Prostate gland (tissue), 2 donors: ENCODE data around the gene VSTM2B.
"Not testable (repeated sequence)": the region's sequence is repeated elsewhere in the genome, so short reads cannot be mapped to it uniquely, and the experiment has no call there.

Experiments
- POLR2A ChIP-seq: fragments of 450-650 bp; IDR thresholded peaks from one replicate; pipeline ENCODE4 v1.6.1; 2016; ENCODE audit warnings: antibody characterized with exemption, mild to moderate bottlenecking
- POLR2AphosphoS5 ChIP-seq: sonication (generic); formaldehyde crosslinking; IDR thresholded peaks from one replicate; pipeline ENCODE4 v1.6.1; 2017; ENCODE audit warnings: antibody characterized with exemption
- TF ChIP-seq, protein P1 (sequence below), 4 experiments: fragments of 200-600 bp in 2 of 4; fragments of 450-650 bp in 2 of 4; sonication (generic) in 2 of 4; IDR thresholded peaks; 1 replicate in 3 of 4; 2 replicates in 1 of 4; pipeline ENCODE4 v1.5.1; 2016 to 2019; ENCODE audit warnings: antibody characterized with exemption in 4 of 4, mild to moderate bottlenecking in 2 of 4, moderate library complexity in 2 of 4

DNA sequence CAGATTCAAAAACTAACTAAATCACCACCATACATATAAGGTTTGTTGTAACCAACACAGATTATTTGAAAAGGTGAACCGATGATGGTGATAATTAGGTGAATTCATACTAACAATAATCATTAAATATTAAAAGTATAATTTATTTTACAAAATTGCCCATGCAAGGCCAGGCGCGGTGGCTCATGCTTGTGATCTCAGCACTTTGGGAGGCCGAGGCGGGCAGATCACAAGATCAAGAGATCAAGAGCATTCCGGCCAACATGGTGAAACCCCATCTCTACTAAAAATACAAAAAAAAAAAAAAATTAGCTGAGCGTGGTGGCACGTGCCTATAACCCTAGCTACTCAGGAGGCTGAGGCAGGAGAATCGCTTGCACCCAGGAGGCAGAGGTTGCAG, 38.8 kb upstream of the VSTM2B start:
- TF ChIP-seq, protein P1, sequence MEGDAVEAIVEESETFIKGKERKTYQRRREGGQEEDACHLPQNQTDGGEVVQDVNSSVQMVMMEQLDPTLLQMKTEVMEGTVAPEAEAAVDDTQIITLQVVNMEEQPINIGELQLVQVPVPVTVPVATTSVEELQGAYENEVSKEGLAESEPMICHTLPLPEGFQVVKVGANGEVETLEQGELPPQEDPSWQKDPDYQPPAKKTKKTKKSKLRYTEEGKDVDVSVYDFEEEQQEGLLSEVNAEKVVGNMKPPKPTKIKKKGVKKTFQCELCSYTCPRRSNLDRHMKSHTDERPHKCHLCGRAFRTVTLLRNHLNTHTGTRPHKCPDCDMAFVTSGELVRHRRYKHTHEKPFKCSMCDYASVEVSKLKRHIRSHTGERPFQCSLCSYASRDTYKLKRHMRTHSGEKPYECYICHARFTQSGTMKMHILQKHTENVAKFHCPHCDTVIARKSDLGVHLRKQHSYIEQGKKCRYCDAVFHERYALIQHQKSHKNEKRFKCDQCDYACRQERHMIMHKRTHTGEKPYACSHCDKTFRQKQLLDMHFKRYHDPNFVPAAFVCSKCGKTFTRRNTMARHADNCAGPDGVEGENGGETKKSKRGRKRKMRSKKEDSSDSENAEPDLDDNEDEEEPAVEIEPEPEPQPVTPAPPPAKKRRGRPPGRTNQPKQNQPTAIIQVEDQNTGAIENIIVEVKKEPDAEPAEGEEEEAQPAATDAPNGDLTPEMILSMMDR (IDR thresholded peaks at IDR 0.05) = not testable (repeated sequence)
- TF ChIP-seq POLR2AphosphoS5, POLR2A: not testable (repeated sequence)
